NK-92 treated with Interleukin-12 subunit alpha and Interleukin-12 subunit beta, amount 100 ng/mL, for 24 hours (cell line): ENCODE data around the gene LDLRAD3.

ENCODE experiments used
- DNase-seq: peaks from one replicate; lab custom pipeline; 2025; lab: John Stamatoyannopoulos, UW

The LDLRAD3 gene

DNA sequence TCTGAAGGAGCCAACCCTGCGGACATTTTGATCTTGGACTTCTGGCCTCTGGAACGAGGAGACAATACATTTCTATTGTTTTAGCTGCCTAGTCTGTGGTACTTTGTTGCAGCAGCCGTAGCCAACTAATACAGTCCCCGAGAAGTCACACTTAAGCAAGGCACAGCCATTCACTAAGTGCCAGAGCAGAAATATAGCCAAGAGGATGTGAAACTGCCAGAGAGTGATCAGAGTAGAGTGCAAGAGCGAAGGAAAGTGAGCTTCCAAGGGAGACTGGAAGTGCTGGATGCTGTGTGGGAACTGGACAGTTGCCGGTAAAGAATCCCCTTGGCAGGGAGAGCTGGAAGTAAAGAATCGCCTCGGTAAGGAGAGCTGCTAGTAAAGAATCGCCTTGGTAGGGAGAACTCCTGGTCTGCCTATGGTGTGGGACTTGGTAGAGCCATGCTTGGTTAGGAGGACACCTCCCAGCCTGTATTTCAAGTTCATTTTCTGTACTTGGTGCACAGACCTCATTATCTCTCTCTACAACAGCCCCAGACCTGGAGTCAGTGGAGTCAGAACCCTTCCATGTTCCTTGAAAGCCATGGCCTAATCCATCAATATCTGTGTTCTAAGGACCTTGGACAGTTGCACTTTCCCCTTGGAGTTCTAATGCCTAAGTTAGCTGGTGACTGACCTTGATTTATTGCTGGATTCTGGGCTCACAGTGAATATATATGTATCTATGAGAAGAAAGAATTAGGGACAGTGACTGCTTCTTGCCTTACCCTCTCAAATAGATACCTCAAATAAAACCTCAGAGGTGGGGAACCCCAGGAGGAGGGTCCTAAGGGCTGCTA, 162.1 kb downstream of the LDLRAD3 start:
- DNase-seq: no peak

DNA sequence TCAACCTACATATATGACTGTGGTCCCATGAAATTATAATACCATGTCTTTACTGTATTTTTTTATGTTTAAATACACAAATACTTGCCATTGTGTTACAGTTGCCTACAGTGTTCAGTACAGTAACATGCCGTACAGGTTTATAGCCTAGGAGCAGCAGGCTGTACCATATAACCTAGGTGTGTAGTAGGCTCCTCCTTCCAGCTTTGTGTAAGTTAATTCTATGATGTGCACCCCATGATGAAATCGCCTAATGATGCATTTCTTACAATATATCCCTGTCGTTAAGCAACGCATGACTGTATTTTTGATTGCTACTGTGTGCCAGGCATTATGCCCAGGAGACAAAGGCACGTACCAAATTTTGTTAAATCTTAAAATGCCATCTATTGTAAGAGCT, 163.7 kb downstream of the LDLRAD3 start:
- DNase-seq: no peak

DNA sequence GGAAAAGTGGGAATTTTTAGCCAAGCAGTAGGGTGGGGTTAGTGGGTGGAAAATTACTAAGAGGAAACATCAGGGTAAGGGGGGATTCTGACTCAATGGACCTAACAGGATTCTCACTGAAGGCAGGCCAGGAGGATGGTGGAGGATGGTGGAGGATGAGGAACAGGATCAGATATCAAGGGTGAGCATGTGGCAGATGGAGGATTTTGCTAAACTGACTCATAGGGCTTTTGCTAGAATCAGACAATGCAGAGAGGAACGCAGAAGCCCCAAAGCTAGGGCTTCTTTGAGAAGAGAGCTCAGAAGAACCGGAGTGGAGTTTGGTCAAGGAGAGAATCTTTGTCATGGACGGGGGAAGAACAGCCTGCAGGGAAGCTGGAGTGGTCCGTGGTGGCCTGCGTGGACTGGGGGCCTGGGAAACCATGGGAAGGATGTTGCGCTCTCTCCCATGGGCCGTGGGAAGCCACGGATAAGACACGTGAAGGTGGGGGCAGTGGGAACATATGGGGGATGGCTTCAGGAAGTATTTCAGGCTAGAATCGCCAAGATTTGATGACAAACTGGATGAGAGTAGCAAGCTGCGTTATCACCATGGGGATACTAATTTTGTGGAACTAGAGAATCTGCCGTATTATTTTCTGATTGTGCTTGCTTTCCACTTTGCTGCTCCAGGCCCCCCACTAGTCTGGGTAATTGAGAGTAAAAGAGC, 165.2 kb downstream of the LDLRAD3 start:
- DNase-seq: no peak

DNA sequence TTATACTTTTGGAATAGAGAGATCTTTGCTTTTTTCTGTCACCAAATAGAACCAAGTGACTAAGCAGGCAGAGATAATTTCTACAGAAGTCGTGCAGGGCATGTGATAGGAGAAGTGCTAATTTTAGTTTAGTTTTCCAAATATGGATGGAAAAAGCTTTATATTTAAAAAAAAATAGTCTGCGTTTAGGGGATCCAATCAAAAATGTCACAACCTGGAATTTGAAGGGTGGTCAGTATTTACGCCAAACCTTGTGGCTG, 165.7 kb downstream of the LDLRAD3 start:
- DNase-seq: no peak

DNA sequence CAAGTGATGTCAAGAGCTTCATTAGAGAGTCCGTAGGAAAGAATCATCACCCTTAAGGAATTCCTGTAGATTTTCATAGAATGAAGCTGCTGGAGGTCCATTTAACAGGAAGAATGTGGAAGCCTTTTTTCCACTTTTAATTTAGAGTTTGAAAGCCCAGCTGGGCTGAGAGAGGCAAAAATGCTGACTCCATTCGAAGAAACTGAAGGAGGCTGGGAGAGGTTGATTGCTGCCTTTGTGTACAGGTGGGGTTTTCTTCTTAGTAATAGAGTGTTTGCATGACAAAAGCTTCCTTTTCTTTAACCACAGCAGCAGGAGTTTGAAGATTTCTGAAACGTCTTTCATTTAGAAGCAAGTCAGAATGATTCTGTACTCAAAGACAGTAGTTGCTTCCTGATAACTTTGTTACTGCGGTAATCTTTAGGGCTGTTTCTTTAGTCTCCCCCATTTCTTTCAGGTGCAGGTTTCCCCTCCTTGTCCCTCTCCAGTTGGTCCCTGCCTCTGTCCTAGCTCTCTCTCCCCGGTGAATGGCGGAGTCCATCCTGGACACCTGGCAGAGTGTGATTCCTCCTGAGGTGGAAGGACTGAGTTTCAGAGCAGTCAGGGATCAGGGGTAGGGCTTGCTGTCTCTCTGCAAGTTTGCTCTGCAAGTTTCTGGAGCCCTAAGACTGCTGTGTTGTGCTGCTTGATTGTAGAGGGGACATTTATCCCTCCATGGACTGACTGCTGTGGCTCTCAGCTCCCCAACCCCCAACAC, 166.2 kb downstream of the LDLRAD3 start:
- no peak for DNase-seq

DNA sequence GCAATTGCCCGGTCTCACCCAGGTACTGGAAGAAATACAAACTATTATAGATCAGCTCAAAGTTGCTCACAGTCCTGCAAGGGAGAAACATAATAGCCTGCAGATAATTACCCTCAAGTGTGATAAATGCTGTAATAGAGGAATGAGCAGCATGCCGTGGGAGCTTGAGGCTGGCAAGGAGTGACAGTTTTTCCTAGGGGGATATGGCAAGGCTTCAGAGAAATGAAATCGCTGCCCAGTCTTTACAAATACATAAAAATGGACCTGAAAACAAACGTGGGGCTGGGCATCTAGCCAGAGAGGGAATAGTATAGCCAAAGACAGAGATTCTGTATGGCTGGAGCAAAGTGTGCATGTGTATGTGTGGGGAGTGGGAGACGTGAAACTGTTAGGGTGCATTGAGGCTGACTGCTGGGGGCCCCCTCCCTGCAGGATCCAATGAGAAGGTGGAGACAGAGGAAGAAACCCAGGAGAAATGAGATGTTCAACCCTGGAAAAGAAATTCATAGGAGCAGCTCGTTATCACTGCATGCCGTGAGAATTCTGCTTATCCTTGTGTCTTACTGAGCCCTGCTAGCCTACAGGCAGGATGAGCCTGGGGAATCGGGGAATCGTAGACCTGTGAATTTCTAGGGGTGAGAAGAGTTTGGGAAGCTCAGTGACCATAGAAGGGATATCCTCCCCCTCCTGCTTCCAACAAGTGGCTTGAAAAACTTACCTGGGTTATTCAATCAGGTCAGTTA, 167.0 kb downstream of the LDLRAD3 start:
- DNase-seq: no peak

DNA sequence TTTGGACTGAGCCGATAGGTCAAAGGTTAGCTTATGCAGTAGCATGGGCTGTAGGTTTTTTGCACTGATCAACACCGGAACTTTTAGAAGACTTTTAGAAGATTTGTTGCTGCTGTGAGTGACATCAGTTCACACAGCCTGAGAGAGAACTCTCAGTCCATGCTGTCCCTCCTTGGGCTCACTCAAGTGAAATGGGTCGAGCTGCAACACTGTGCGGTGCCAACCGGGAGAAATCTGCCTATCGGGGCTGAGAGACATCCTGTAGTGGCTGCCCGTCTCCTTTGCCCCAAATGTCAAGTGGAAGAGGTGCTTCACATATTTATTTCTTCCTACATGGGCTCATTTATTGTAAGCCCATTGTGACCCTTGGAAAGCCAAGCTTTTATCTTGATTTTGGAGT, 170.2 kb downstream of the LDLRAD3 start:
- no peak for DNase-seq

DNA sequence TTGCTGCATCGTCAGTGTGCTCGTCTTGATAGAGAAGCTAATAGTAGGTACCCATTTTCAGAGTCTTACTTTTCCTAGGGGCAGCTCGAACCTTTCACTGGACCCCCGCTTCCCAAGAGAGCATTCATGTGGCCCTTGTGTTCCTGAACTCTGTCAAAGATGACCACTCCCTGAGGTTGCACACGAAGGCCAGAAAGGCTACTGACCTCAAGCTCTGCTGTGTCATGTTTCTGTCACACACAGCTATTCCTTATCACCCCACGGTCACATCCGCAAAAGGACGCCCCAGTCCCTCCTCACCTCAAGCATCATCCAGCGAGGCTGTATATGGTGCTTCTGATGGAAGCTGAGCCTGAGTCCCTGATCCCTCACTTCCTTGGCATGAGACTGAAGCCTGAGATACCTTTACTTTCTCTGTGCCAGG, 171.5 kb downstream of the LDLRAD3 start:
- no peak for DNase-seq

DNA sequence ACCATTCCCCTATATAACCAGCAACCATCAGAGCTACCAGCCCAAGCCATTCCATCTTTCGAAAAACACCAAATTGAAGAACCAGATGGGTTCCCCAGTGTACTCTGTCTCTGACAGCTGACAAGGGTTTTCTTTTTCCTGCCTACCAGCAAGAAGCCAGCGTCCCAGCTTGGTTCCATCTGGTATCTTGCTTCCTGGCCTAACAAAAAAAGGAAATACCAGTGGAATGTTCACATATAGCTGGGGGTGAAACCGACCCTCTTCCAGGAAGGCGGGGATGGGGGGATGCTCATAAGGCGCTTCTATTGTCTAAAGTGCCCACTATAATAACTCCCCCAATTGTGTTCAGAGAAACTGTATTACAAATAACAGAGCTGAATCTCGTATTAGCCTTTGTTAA, 172.3 kb downstream of the LDLRAD3 start:
- no peak for DNase-seq

DNA sequence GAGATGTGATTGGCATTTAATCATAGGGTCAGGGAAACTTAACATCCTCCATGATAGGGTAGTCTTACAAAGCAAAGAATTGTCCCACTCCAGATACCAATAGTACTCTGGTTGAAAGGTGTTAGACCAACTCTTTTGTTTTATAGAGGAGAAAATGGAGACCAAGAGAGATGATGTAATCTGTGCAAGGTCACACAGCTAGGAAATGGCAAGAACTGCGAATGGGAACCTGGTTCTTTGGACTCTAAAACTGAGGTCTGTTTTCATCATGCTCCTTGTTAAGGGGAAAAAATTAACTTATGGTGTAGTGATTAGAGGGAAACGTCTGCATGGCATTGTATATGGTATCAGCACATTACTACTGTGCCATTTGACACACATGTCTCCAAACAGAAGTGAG, 174.2 kb downstream of the LDLRAD3 start:
- no peak for DNase-seq

DNA sequence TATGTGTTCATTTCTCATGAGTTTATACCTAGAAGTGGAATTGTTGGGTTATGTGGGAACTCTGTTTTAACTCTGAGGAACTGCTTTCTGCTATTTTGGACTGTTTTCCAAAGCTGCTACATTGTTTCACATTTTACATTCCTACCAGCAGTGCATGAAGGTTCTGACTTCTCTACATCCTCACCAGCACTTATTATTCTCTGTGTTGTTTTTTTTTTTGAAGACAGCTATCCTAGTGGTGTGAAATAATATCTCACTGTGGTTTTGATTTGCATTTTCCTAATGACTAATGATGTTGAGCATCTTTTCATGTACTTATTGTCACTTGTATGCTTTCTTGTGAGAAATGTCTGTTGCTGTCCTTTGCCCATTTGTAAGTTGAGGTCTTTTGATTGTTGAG, 175.4 kb downstream of the LDLRAD3 start:
- no peak for DNase-seq

DNA sequence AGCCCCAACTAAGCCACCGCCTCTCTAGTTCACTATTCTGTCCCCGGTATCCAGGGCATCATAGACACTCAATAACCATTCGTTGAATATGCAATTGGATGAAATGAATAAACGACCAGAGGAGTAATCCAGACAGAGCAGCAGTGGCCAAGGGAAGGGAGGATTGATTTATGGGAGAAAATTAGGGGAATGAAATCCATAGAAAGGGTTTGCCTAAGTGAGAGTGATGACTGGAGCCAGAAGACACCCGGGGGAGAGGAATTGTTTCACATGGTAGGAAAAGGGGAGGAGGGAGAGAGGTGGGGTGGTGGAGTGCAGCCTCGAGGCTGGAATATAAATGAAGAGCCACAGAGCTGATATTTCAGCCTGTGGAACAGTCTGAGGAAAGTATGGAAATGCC, 177.2 kb downstream of the LDLRAD3 start:
- no peak for DNase-seq

DNA sequence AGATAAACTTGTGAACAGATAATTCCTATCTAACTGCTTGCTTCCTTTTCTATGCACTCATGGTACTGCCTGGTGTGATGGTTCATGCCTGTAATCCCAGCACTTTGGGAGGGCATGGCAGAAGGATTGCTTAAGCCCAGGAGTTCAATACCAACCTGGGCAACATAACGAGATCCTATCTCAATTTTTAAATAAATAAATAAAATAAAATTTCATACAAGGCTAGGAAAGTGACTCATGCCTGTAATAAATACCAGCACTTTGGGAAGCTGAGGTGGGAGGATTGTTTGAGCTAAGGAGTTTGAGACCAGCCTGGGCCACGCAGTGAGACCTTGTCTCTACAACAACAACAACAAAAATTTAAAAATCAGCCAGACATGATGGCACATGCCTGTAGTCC, 178.8 kb downstream of the LDLRAD3 start:
- no peak for DNase-seq

DNA sequence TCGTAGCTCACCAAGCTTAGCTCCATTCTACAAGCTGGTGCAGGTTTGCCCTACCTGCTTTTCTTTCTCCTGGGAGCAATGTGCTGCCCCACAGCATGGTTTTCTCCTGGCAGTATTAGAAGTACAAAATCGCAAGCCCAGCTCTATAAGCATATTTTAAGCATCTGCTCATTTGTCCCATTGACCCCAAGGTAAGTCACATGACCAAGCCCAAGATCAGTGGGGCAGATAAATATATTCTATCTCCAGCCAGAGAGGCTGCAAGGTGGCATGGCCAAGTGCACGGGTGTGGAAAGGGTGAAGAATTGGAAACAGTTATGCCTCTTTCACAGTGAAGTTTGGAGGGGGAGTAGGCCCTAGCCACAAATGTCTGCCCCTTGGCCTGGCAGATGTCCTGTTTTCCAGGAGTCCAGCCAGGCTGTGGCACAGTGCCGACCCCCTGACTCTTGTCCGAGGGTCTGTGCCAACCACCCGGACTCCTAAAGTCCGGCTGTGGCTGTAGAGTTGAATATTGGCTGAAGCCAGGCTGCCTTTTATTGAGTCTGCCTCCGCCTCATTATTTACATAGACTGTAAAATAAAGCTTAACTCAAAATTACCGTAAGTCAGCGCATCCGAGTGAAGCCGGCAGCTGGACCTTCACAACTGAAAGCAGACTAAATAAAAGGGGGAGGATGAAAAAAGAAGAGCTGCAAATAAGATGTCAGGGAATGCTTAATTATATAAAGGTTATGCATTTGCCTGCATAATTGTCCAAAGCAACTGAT, 179.7 kb downstream of the LDLRAD3 start:
- DNase-seq: no peak

DNA sequence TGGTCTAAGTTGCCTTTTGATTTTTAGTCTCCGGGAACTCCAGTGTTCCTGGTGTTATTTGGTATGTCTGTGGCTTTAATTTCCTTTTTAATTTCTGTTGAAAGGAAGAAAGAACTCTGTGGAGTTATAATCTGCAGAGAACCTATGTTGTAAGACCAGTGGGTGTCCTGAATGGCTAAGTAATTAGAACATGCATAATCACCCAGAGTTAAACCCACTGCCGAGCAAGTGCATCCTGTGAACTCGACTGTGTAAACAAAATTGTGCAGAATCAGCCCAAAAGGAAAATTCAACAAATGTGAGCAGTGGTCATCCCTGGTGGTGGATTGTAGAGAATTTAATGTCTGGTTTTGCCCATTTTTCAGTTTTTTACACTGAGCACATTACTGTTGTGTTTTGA, 182.8 kb downstream of the LDLRAD3 start:
- DNase-seq: no peak

DNA sequence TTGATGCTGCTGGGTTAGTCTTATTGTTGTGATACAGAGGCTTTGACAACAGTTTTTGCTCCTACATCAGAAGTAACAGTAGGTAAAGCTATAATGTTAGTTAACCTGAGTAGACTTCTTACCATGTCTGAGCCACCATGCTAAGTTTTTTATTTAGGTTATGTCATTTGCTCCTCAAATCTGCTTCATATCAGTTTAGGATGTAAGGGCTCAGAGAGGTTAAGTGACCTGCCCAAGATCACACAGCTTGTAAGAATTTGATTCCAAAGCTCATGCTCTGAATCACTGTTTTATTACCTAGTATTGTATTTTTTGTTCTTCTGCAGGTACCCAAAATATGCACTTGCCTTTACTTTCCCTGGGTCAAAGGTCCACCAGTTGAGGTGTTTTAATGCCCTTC, 183.7 kb downstream of the LDLRAD3 start:
- no peak for DNase-seq

DNA sequence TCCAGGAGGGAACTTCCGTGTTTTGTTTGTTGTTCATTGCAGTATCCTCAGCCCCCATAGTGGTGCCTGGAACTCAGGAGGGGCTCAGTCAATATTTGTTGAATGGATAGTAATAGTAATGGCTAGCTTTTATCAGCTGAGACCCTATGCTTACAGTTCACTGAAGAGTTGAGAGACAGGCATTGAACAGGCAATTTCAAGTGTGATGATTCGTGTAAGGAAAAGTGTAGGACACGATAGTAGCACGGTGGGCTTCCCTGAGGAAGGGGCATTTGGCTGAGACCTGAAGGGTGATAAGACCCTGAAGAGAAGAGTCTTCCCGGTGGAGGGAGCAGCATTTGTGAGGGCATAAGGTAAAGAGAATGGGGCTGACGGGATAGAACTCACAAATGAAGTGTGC, 186.1 kb downstream of the LDLRAD3 start:
- DNase-seq: no peak

DNA sequence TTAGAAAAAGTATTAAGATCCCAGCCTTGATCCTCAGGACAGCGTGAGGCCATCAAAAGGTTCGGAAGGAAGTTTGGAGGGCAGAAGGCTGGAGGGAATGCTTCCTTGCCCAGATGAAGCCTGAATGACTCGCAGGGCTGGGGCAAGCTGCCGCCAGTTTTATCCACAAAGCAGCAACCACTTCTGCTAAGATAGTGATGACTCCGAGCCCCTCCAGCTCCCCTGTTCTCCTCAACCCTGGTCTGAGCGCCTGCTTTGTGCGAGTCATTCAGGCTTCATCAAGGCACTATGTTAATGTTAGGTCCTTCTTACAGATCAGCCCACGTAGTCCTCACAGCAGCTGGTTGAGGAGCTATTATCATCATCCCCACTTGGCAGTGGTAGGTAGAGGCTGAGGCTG, 186.5 kb downstream of the LDLRAD3 start:
- DNase-seq: no peak

DNA sequence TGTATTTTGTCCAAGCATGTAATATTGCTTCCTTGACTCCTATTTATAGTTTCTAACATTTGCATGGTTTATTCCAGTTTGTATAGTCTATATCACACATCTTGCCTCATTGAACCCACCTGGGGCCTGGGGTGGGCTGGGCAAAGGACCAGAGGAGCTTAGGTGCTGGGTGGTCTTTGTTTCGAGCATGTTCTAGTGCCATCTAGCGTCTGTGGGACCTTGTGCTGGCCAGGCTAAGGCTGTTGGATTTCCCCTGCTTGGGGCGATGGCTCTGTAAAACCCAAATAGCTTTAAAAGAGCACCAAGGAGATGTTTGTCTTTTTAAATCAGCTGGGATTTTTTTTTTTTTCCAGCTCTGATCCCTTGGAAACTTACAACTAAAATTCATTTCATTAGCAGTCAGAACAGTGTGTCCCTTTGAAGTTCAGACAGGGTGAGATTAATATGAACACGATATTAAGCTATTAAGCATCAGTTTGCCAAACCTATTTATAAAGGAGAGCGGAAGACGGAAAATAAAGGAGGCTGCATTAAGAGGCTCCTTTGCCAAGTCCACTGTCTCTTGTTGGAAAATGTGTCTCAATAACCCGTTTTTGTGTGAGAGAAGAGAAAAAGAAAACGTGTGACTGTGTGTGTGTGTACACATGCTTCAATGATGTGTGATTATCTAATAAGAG, 188.0 kb downstream of the LDLRAD3 start:
- peak; percentile 14 for DNase-seq

DNA sequence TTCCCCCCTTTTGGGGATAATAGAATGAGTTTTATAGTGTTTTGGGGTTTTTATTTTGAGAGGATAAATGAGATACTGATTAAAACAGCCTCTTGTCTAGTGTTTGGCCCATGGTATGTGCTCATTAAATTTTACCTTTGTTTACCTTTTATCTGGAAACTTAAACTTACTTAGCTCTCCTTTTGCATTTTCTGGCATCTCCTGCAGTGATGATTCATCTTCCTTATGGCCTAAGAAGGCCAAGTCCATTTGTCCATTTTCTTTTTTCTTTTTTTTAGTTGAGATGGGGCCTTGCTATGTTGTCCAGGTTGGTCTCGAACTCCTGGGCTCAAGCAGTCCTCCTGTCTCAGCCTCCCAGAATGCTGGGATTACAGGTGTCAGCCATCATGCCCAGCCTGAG, 189.1 kb downstream of the LDLRAD3 start:
- no peak for DNase-seq

DNA sequence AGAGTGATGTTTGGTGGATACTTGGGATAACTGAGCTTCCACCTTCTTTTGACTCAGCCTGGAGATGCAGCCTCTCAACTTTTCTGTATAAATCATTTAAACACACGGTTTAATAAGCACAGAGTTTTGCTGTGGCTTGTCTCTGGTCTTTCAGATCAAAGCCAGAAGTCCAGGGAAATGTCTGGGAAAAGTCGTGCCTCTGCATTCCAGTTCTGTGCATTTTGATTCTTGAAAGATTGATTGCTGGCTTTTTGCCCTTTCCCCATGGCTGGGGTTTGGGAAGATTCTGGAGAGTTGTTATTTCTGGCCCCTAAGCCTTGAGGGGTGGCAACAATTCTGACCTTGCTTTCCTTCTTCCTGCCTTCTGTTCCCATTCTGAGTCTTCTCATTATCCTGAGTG, 191.2 kb downstream of the LDLRAD3 start:
- DNase-seq: no peak
